Pulmonary artery endothelial cell (primary cell): ENCODE measurements around the gene PTF1A. TPM values are rescaled to one million over a fixed set of nuclear protein-coding genes. Genes with fewer than 3 reads are reported as not detected.
"Not testable (repeated sequence)": the region's sequence is repeated elsewhere in the genome, so short reads cannot be mapped to it uniquely, and the experiment has no call there.

Source experiments
- DNase-seq: peaks from one replicate; pipeline ENCODE4 v3.0.0-alpha.2; 2011; ENCODE audit warnings: low read depth, low spot score
- total RNA-seq: library from RNA; depleted of rRNA; stranded (reverse); fragments of >200 nt; gene quantifications from 2 replicates; pipeline ENCODE4 v1.2.3, GENCODE V29; 2014

Gene PTF1A
- total RNA-seq, 1 donor from 2014 or later = not detected

- no peak for DNase-seq
These were observed 11.5 kb downstream of the PTF1A start for GRCh38 chr10:23203369-23204325.

DNA sequence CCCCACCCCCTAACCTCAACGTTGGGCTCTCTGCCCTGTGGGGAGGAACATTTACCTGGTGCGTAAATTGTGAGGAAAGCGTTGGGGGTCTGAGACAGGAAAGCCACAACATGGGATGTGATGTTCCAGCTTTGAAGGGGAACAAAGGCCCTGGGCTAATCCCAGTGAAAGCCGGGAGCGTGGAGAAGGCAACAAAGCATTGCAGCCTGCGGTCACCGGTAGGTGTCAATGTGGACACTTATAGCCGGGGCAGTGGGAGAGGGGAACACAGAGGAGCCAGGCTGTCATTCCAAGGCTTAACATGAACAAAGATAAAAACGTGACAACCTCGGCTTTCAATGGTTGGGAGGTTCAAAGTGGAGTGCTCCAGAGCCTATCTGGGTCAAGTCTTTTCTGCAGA lies 12.7 kb downstream of the PTF1A start:
- no peak for DNase-seq

DNA sequence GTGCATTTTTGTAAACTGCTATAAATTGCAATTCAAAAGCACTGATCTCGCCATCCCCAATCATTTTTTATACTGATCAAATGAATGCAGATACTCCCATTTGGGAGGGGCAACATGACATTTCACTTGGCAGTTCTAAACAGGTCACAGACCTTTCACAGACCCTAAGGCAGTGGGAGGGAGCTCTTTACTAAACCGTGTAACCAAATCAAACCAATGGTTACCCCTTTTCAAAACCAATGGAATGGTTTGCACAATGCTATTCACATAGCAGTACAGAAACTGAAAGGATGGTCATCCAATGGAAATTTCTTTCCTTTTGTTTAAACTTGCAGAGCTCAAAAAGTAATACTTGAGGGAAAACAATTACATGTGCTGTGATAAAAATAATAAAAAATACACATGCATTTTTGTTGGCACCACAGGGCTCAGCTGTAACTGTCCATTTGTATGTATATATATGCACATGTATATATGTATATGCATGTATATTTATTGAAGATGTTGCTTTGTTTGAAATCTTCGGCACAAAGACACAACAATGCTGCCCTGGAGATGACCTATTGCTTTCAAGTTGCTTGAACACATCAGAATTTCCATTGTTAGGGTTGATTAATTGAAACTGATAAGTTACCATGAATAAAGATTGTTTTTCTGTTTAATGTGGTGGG lies 14.0 kb downstream of the PTF1A start:
- DNase-seq = no peak

DNA sequence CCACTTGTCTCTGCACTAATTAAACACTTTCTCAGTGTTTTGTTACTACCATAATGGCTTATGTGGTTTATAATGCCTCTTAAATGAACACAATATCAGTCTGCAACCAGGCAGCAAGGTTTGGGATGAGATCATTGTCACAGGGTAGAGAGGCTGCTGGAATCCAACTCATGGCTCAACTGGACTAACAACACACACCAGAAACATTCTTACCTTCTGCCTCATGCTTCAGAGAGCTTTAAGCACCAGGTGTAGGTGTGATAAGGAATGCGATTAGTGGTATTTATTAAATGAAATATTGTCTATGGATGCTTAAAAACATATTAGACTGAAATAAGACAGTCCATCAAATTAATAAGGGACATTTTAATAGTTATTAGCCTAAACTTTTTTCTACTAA lies 25.4 kb downstream of the PTF1A start:
- DNase-seq = no peak

- DNase-seq = no peak
These were observed 38.5 kb downstream of the PTF1A start for GRCh38 chr10:23230582-23230981.

DNA sequence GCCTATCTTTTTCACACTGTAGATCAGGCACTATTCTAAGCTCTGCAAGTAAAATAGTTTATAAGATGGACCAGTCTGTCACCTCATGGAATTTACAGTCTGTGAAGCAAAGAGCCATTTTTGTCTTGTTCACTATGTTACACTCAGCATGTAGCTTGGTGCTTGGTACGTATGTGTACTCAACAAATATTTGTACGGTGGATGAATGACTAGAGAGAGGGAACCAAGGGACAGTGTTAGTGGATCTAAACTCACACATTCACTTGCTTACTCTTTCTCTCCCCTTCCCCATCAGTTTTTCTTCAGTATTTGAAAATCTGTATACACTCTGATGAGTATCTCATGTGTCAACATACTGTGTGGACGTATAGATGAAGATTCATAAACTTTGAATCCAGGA lies 45.9 kb downstream of the PTF1A start:
- DNase-seq = no peak

DNA sequence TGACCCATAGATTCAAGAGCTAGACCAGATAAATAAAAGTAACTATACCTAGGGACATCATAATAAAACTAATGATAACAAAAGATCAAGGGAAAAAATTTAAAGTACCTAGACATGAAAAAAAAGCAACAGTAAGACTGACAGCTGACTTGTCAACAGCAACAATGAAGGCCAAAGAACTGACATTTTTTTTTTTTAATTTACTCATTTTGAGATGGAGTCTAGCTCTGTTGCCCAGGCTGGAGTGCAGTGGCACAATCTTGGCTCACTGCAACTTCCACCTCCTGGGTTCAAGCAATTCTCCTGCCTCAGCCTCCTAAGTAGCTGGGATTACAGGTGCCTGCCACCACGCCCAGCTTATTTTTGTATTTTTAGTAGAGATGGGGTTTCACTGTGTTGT lies 49.7 kb downstream of the PTF1A start:
- DNase-seq = not testable (repeated sequence)

Other genes with a start within 250 kb of the PTF1A start
- gene MSRB2, start 96.7 kb upstream of the PTF1A start, total RNA-seq = 6.4 and 9.0 TPM in 2 replicates
- not detected in 2 replicates for gene C10orf67, start 152.5 kb downstream of the PTF1A start, total RNA-seq
- 3.9 and 4.9 TPM in 2 replicates for gene OTUD1, start 246.8 kb downstream of the PTF1A start, total RNA-seq